Osteoblast (primary cell): ENCODE data around the gene PSMD6. TPM values are rescaled to one million over a fixed set of nuclear protein-coding genes. Genes with fewer than 3 reads are reported as not detected.

Source experiments
- DNase-seq: peaks from one replicate; pipeline ENCODE4 v3.0.0; 2011; ENCODE audit warnings: low spot score, mixed read lengths; ENCODE audit not compliant: insufficient read length; ENCODE audit errors: missing footprints
- H2AFZ ChIP-seq: 2 replicates; pipeline ENCODE4 v1.6.0; 2011; ENCODE audit warnings: mild to moderate bottlenecking, low read length
- H3K27ac ChIP-seq: 2 replicates; pipeline ENCODE4 v1.5.1; 2011; ENCODE audit warnings: mild to moderate bottlenecking, low read depth, low read length, moderate library complexity
- H3K27me3 ChIP-seq: 2 replicates; pipeline ENCODE4 v1.6.0; 2012; ENCODE audit warnings: mild to moderate bottlenecking, control low read depth, inconsistent platforms, low read length, moderate library complexity; ENCODE audit not compliant: insufficient read depth
- H3K36me3 ChIP-seq: 2 replicates; pipeline ENCODE4 v1.5.1; 2011; ENCODE audit warnings: mild to moderate bottlenecking, low read length, control low read depth, moderate library complexity; ENCODE audit not compliant: insufficient read depth
- H3K4me1 ChIP-seq: 2 replicates; pipeline ENCODE4 v1.5.1; 2011; ENCODE audit warnings: mild to moderate bottlenecking, low read length, control low read depth, moderate library complexity; ENCODE audit not compliant: insufficient read depth
- H3K4me2 ChIP-seq: 2 replicates; pipeline ENCODE4 v1.6.0; 2011; ENCODE audit warnings: mild to moderate bottlenecking, low read length; ENCODE audit not compliant: insufficient read depth
- H3K4me3 ChIP-seq: fragments of 200-600 bp; sonication (generic); 3 replicates; pipeline ENCODE4 v1.5.1; 2012; ENCODE audit warnings: mild to moderate bottlenecking, low read length, inconsistent platforms; ENCODE audit not compliant: insufficient read depth
- H3K79me2 ChIP-seq: 2 replicates; pipeline ENCODE4 v1.6.0; 2012; ENCODE audit warnings: mild to moderate bottlenecking, low read length, control low read depth, inconsistent platforms; ENCODE audit not compliant: insufficient read depth
- H3K9me3 ChIP-seq: 2 replicates; pipeline ENCODE4 v1.5.1; 2011; ENCODE audit warnings: low read depth, low read length, control low read depth
- H4K20me1 ChIP-seq: 2 replicates; pipeline ENCODE4 v1.6.0; 2012; ENCODE audit warnings: mild to moderate bottlenecking, low read length, control low read depth; ENCODE audit not compliant: insufficient read depth
- CTCF ChIP-seq: IDR thresholded peaks from 2 replicates; pipeline ENCODE4 v1.5.1; 2011; ENCODE audit warnings: mild to moderate bottlenecking, low read depth, low read length, moderate library complexity; ENCODE audit errors: extremely low read depth
- total RNA-seq: library from RNA; depleted of rRNA; stranded (reverse); fragments of >200 nt; gene quantifications from 2 replicates; pipeline ENCODE4 v1.2.3, GENCODE V29; 2012

PSMD6 gene
- total RNA-seq, 1 donor: 76.7 TPM

- Histone ChIP-seq H3K36me3 (no peaks in the 10 kb centered on the region), H3K9me3 (no peaks in the 10 kb centered on the region), H4K20me1 (peaks cover 3% of the 10 kb centered on the region), H3K27me3 (peaks cover 16% of the 10 kb centered on the region), H3K4me3 (no peak overlapping the region), H3K27ac (no peak overlapping the region), H3K79me2 (peaks cover 6% of the 10 kb centered on the region), H2AFZ (no peak overlapping the region), H3K4me2 (no peak overlapping the region), H3K4me1 (peaks cover 4% of the 10 kb centered on the region)
- no peak for TF ChIP-seq CTCF
- DNase-seq: no peak
These were observed 4.4 kb upstream of the PSMD6 start for GRCh38 chr3:64027658-64028057.

GRCh38 chr3:64026346-64026745 is 3.1 kb upstream of the PSMD6 start:
- peaks cover 10% of the 10 kb centered on the region for H4K20me1 ChIP-seq
- H3K4me1 ChIP-seq: peaks cover 15% of the 10 kb centered on the region
- peaks cover 16% of the 10 kb centered on the region for H3K27me3 ChIP-seq
- no peak for TF ChIP-seq CTCF
- H3K9me3 ChIP-seq: no peaks in the 10 kb centered on the region
- H2AFZ ChIP-seq: no peak overlapping the region
- peaks cover 5% of the 10 kb centered on the region for H3K36me3 ChIP-seq
- no peak overlapping the region for H3K4me2 ChIP-seq
- no peak overlapping the region for H3K27ac ChIP-seq
- H3K4me3 ChIP-seq: no peak overlapping the region
- no peak for DNase-seq
- H3K79me2 ChIP-seq: peaks cover 20% of the 10 kb centered on the region

DNA sequence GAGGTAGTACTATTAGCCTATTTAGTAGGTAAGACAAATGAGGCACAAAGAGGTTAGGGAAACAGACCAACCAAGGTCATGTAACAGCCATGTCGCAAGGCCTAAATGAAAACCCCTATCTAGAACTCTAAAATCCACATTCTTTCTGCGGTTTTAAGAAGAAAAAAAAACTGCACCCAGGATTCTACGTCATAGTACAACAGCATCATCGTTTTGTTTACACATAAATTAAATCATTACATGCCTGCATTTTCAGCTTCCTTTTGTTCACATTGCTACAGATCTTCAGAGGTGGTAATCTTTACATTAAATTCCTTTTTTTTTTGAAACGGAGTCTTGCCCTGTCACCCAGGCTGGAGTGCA is 548 bp upstream of the PSMD6 start:
- DNase-seq: no peak
- H3K27ac ChIP-seq: peak overlapping the region; percentile 91
- peak overlapping the region; percentile 97 for H3K4me2 ChIP-seq
- peaks cover 31% of the 10 kb centered on the region for H3K79me2 ChIP-seq
- H2AFZ ChIP-seq: peak overlapping the region; percentile 86
- H3K4me1 ChIP-seq: peaks cover 15% of the 10 kb centered on the region
- peak overlapping the region; percentile 96 for H3K4me3 ChIP-seq
- TF ChIP-seq CTCF: no peak
- H3K27me3 ChIP-seq: peaks cover 13% of the 10 kb centered on the region
- H3K36me3 ChIP-seq: peaks cover 23% of the 10 kb centered on the region
- H3K9me3 ChIP-seq: no peaks in the 10 kb centered on the region
- H4K20me1 ChIP-seq: peaks cover 10% of the 10 kb centered on the region

DNA sequence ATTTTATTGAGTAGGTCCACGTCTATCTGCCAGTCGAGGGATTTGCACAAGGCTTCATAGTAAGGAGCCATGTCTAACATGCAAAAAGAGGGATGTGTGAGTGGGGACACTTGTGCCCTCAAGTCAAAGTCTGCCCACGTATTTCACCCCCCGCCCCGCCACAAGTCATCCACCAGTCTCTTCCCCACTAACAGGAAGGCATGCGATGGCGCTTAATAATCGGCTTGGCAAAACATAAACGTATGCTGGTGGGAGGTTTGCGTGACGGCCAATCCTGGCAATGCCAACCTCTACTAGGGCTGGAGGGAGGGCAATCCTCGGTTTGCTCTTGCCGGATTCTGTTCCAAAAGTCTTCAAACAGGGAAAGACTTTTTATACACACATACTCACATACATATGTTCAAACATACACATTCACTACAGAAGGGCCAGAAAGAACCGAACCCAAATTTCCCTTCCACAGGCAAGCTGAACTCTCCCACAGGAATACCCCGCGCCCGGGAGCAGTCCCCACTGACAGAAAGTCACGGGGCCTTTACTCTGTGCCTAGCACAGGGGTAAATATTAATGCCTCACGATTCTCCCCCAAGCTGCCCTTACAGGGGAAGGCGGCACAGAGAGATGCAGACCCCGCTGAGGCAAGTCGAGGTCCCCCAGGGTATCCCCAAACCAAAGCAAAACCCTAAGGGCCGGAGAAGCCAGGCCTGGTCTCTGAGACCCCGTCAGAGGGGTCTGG is 675 bp downstream of the PSMD6 start:
- Histone ChIP-seq H2AFZ (peak overlapping the region; percentile 95), H3K27me3 (peaks cover 4% of the 10 kb centered on the region), H3K36me3 (peaks cover 36% of the 10 kb centered on the region), H3K4me1 (peaks cover 15% of the 10 kb centered on the region), H3K4me3 (peak overlapping the region; percentile 96), H4K20me1 (peaks cover 10% of the 10 kb centered on the region), H3K27ac (peak overlapping the region; percentile 91), H3K4me2 (peak overlapping the region; percentile 97), H3K79me2 (peaks cover 31% of the 10 kb centered on the region), H3K9me3 (no peaks in the 10 kb centered on the region)
- peak; percentile 47 for DNase-seq
- TF ChIP-seq CTCF: no peak
